Cardiac septum (tissue), 1 donor: ENCODE data around the gene MRE11. TPM values are rescaled to one million over a fixed set of nuclear protein-coding genes. Genes with fewer than 3 reads are reported as not detected.
"Not testable (repeated sequence)": the region's sequence is repeated elsewhere in the genome, so short reads cannot be mapped to it uniquely, and the experiment has no call there.

Experiments
- DNase-seq: peaks from one replicate; pipeline ENCODE4 v3.0.0-alpha.2; 2020; ENCODE audit warnings: low spot score
- intact Hi-C: fragments of 100-400 bp; cut with DNase I; formaldehyde crosslinking; loops from one replicate; pipeline ENCODE4 v1.14.0; 2022
- total RNA-seq: library from RNA; stranded (reverse); fragmentation: NEBNext Ultra II Directional; extraction: Animal tissue kit (Norgen Biotek cat#: 25700); gene quantifications from one replicate; pipeline ENCODE4 v1.2.1, GENCODE V29; 2021
- donor health status: DM: no; HTN: no; CAD: no.

MRE11 gene
- total RNA-seq, 1 donor from 2014 or later, result 8.7 TPM

GRCh38 chr11:94511932-94512781, 18.5 kb upstream of the MRE11 start, which contains the start of gene C11orf97:
C11orf97 (plus strand) TSS chr11:94512461; CDS start chr11:94512529, 68 bp downstream.
- DNase-seq, result peak; percentile 85
- intact Hi-C loops, result no loop called here

GRCh38 chr11:94507485-94507884, 13.8 kb upstream of the MRE11 start:
- intact Hi-C loops, result loop anchor here (5.0 kb wide), 1 partner anchor 615 kb away; no protein-coding TSS in a partner anchor
- DNase-seq, result no peak

- intact Hi-C loops, result loop anchor here (5.0 kb wide), 1 partner anchor 614 kb away; no protein-coding TSS in a partner anchor
- DNase-seq, result not testable (repeated sequence)
Observed at GRCh38 chr11:94506513-94506912, 12.9 kb upstream of the MRE11 start.

GRCh38 chr11:94504689-94505293, 11.1 kb upstream of the MRE11 start:
- DNase-seq, result no peak
- intact Hi-C loops, result loop anchor here (5.0 kb wide), 1 partner anchor 612 kb away; no protein-coding TSS in a partner anchor

GRCh38 chr11:94501522-94501921, 7.9 kb upstream of the MRE11 start:
- intact Hi-C loops, result no loop called here

GRCh38 chr11:94500181-94500580, 6.5 kb upstream of the MRE11 start:
- no peak for DNase-seq
- intact Hi-C loops, result no loop called here

More at GRCh38 chr11:94501522-94501921, 7.9 kb upstream of the MRE11 start:
- no peak for DNase-seq

- DNase-seq, result no peak
- intact Hi-C loops, result no loop called here
Observed at GRCh38 chr11:94494126-94494680, 559 bp upstream of the MRE11 start.

GRCh38 chr11:94486068-94486467, 7.6 kb downstream of the MRE11 start:
- no peak for DNase-seq
- intact Hi-C loops, result no loop called here

- no peak for DNase-seq
- intact Hi-C loops, result no loop called here
Observed at GRCh38 chr11:94481342-94481741, 12.3 kb downstream of the MRE11 start.

- intact Hi-C loops, result no loop called here
- DNase-seq, result no peak
Observed at GRCh38 chr11:94477624-94478023, 16.0 kb downstream of the MRE11 start.

GRCh38 chr11:94472916-94473799, 20.5 kb downstream of the MRE11 start:
- intact Hi-C loops, result no loop called here
- no peak for DNase-seq

GRCh38 chr11:94469416-94469815, 24.2 kb downstream of the MRE11 start:
- intact Hi-C loops, result no loop called here
- no peak for DNase-seq

GRCh38 chr11:94459576-94459975, 34.1 kb downstream of the MRE11 start:
- intact Hi-C loops, result no loop called here
- DNase-seq, result no peak

GRCh38 chr11:94457118-94458029, 36.3 kb downstream of the MRE11 start:
- DNase-seq, result no peak
- intact Hi-C loops, result no loop called here

GRCh38 chr11:94455861-94456260, 37.8 kb downstream of the MRE11 start:
- intact Hi-C loops, result no loop called here

GRCh38 chr11:94454301-94454700, 39.3 kb downstream of the MRE11 start:
- DNase-seq, result no peak
- intact Hi-C loops, result no loop called here

More at GRCh38 chr11:94455861-94456260, 37.8 kb downstream of the MRE11 start:
- no peak for DNase-seq

GRCh38 chr11:94452988-94453387, 40.7 kb downstream of the MRE11 start:
- DNase-seq, result no peak
- intact Hi-C loops, result no loop called here

GRCh38 chr11:94450048-94450447, 43.6 kb downstream of the MRE11 start:
- DNase-seq, result no peak
- intact Hi-C loops, result no loop called here
